Heart left ventricle (tissue), 13 donors: ENCODE results near the gene RFX3.

Experiments
- CTCF ChIP-seq, 12 donors: fragments of 200-600 bp; sonication (generic) in 4 of 12; IDR thresholded peaks; one replicate each; pipeline versions ENCODE4 v1.5.0 to v1.8.0; 2018 to 2022; ENCODE audit warnings: antibody characterized with exemption in 12 of 12, mild to moderate bottlenecking in 5 of 12
- POLR2A ChIP-seq, 2 donors: fragments of 450-650 bp; IDR thresholded peaks; one replicate each; pipeline ENCODE4 v1.6.1; 2017; ENCODE audit warnings: antibody characterized with exemption in 2 of 2, mild to moderate bottlenecking in 2 of 2, moderate library complexity in 2 of 2
- donor health status: ischemic (EF 13 %, LVEDD 7.1; RV severe dilation, severe dysfunction).
- donor health status: DM: no; HTN: yes; CAD: no.
- donor health status: DM: no; HTN: no; CAD: no.
- donor health status: ischemic (EF 25% LVEDD 6.9; RV normal size, moderate dysfunction).
- donor health status: ischemic (EF 25% LVEDD 5.7; RV mildly dilated, moderate dysfunction).
- donor health status: ischemic (EF 35%, LVEDD 5.7; RV mildly dilated, moderate dysfunction).
- donor health status: nonischemic (EF 11% LVEDD 7.7; RV severe dilation, severe dysfunction).
- donor health status: DM: yes; HTN: yes; CAD: no.
- donor health status: PGD.
- donor health status: ischemic (EF 29% LVEDD 5.4; RV normal size, mild dysfunction).
- donor health status: nonischemic (EF 23%, LVEDD 6.1; RV moderate dilation, normal function).

GRCh38 chr9:3532158-3532557 lies 6.4 kb upstream of the RFX3 start:
- TF ChIP-seq POLR2A (IDR thresholded peaks at IDR 0.05), result no peak
- TF ChIP-seq CTCF (IDR thresholded peaks at IDR 0.05), result no peak
